ENCODE results near the gene ATXN1.

Gene ATXN1

DNA sequence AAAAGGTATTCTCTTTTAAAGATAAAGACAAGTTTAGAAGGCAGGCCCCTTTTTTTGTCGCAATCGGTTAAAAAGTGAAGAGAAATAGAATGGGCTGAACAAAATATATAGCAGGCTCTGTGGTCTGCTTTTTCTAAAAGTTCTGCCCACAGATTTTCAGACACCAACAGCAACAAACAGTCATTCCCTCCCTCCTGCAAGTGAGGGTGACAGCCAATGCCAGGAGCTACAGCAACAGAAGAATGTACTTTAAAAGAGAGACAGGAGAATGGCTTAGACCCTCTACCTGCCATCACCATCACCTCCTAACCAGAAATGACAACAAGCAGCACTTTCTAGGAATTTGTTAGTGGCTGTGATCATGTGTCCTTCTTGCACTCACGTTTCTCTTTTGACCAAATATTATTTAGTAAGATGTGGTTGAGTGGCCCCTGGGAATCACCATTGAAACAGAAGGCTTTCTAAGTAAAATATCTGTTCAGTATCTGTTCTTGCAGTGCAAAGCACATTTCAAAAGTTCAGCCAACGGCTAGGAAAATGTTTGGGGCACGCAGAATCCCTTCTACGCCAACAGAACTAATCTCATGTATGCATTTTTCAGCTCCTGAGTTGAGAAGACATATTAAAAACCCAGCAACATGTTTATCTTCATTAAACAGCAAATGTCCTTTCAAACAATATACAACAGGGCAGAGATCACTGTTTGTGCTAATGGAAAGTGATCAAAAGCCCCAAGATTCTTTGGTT, 248.5 kb downstream of the ATXN1 start:
- no peaks in the 10 kb centered on the region for H3K36me3 ChIP-seq (ENCODE audit: control insufficient read depth in 2 of 2, insufficient read depth in 1 of 2, low read length in 2 of 2)
- peaks cover 19% of the 10 kb centered on the region for H3K4me1 ChIP-seq (ENCODE audit: control insufficient read depth, insufficient read depth, low read length)
- H3K9me3 ChIP-seq (ENCODE audit: control insufficient read depth, insufficient read depth, low read depth, low read length) = no peaks in the 10 kb centered on the region
- no peak overlapping the region for H3K4me3 ChIP-seq (ENCODE audit: low read depth, low read length)
- TF ChIP-seq KLF1 (tag by site-specific recombination; IDR thresholded peaks at IDR 0.05) (no peak), ZNF292 (tag by site-specific recombination; IDR thresholded peaks at IDR 0.05; ENCODE audit: borderline replicate concordance, low read depth) (no peak), BCL6B (tag by site-specific recombination; IDR thresholded peaks at IDR 0.05) (peak; percentile 65)
- ChIA-PET CTCF (interaction anchor here (0.6 to 8.4 kb wide), 22 partner anchors 8 to 488 kb away, joined by 3 to 63 read pairs (median 4); partner anchors contain the start of gene ATXN1), POLR2A (interaction anchor here (1.8 kb wide), 1 partner anchor 249 kb away, joined by 4 read pairs; the partner anchor contains the start of gene ATXN1)
- H3K27ac ChIP-seq (ENCODE audit: extremely low read depth, low read depth, low read length) = no peak overlapping the region

DNA sequence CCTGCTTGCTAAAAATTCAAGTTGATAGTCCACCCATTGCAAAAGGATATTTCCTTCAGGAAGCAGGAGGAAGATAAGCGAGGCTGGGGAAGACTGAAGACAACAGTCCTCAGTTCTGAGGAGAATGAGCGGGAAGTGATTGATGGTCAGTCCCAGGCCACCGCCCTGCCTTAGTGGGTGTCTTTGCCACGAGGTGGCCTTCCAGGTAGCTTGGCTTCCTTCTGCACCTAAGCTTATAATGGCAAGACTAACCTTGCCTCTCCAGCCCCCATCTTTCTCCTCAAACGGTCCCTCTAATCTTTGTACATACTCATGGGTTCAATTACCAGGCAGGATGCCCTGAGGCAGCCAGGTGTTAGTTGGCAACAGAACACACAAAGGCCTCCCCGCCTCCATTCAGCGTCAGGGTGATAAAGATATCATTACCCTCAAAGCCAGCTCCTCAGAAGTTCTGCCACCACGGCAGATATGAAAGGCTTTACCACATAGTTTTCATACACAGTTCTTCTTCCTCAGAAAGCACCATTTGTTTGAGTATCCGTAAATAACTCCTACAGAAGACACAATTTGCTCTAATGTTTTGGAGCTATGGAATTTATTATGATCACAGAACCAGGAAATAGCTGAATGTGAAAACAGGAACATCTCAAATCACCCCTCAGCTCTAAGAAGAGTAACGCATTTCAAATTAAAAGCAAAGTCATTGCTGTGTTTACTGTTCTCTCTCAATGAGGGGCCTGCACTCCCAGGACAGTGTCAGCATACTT, 249.4 kb downstream of the ATXN1 start:
- ChIA-PET CTCF (interaction anchor here (0.6 to 8.4 kb wide), 38 partner anchors 7 to 574 kb away, joined by 3 to 63 read pairs (median 4); partner anchors contain the start of gene ATXN1), POLR2A (interaction anchor here (1.8 kb wide), 1 partner anchor 250 kb away, joined by 4 read pairs; the partner anchor contains the start of gene ATXN1)
- H3K27ac ChIP-seq (ENCODE audit: extremely low read depth, low read depth, low read length) = no peak overlapping the region

GRCh38 chr6:16511040-16511660, 250.1 kb downstream of the ATXN1 start:
- no peaks in the 10 kb centered on the region for H3K36me3 ChIP-seq (ENCODE audit: control insufficient read depth in 2 of 2, insufficient read depth in 1 of 2, low read length in 2 of 2)
- TF ChIP-seq ZNF654 (tag by site-specific recombination; IDR thresholded peaks at IDR 0.05; ENCODE audit: low read depth) (peak; percentile 20), ZNF114 (tag by site-specific recombination; IDR thresholded peaks at IDR 0.05) (no peak), CTCF (tag by site-specific recombination; IDR thresholded peaks at IDR 0.05) (peak; percentile 30; the same call in 1 of the 2 replicates), BCL11A (tag by site-specific recombination; IDR thresholded peaks at IDR 0.05; ENCODE audit: low read depth) (no peak), ZNF585B (tag by site-specific recombination; IDR thresholded peaks at IDR 0.05) (no peak), ZNF549 (tag by site-specific recombination; IDR thresholded peaks at IDR 0.05) (no peak), EGR2 (tag by site-specific recombination; IDR thresholded peaks at IDR 0.05; ENCODE audit: low read depth) (no peak), KLF17 (tag by site-specific recombination; IDR thresholded peaks at IDR 0.05) (no peak), ZBTB7A (tag by site-specific recombination; IDR thresholded peaks at IDR 0.05; ENCODE audit: low read depth) (no peak), PRDM1 (tag by site-specific recombination; IDR thresholded peaks at IDR 0.05) (no peak), ZNF473 (tag by site-specific recombination; IDR thresholded peaks at IDR 0.05) (no peak), ZBTB20 (tag by site-specific recombination; IDR thresholded peaks at IDR 0.05) (peak; percentile 42; the same call in 1 of the 2 replicates), ZFHX2 (tag by site-specific recombination; conservative IDR thresholded peaks at IDR 0.05) (no peak), ZNF621 (tag by site-specific recombination; IDR thresholded peaks at IDR 0.05) (no peak), SP3 (tag by site-specific recombination; IDR thresholded peaks at IDR 0.05) (no peak)
- no peak overlapping the region for H3K27ac ChIP-seq (ENCODE audit: extremely low read depth, low read depth, low read length)
- H3K4me3 ChIP-seq (ENCODE audit: low read depth, low read length) = no peak overlapping the region
- H3K9me3 ChIP-seq (ENCODE audit: control insufficient read depth, insufficient read depth, low read depth, low read length) = no peaks in the 10 kb centered on the region
- POLR2A ChIA-PET = interaction anchor here (1.8 kb wide), 1 partner anchor 251 kb away, joined by 4 read pairs; the partner anchor contains the start of gene ATXN1
- peaks cover 19% of the 10 kb centered on the region for H3K4me1 ChIP-seq (ENCODE audit: control insufficient read depth, insufficient read depth, low read length)
- CTCF ChIA-PET = interaction anchor here (0.5 to 8.4 kb wide), 48 partner anchors 9 to 1463 kb away, joined by 3 to 63 read pairs (median 4); partner anchors contain the start of gene ATXN1

More for the DNA sequence above, 249.4 kb downstream of the ATXN1 start:
- no peaks in the 10 kb centered on the region for H3K9me3 ChIP-seq (ENCODE audit: control insufficient read depth, insufficient read depth, low read depth, low read length)
- H3K36me3 ChIP-seq (ENCODE audit: control insufficient read depth in 2 of 2, insufficient read depth in 1 of 2, low read length in 2 of 2) = no peaks in the 10 kb centered on the region
- peaks cover 19% of the 10 kb centered on the region for H3K4me1 ChIP-seq (ENCODE audit: control insufficient read depth, insufficient read depth, low read length)
- H3K4me3 ChIP-seq (ENCODE audit: low read depth, low read length) = no peak overlapping the region
- TF ChIP-seq MYNN (tag by site-specific recombination; IDR thresholded peaks at IDR 0.05; ENCODE audit: borderline replicate concordance) = peak; percentile 62; the same call in 1 of the 2 replicates
- TF ChIP-seq ZNF184 (tag by site-specific recombination; IDR thresholded peaks at IDR 0.05) = no peak
